ENCODE data around the gene USP44.

Gene USP44

DNA sequence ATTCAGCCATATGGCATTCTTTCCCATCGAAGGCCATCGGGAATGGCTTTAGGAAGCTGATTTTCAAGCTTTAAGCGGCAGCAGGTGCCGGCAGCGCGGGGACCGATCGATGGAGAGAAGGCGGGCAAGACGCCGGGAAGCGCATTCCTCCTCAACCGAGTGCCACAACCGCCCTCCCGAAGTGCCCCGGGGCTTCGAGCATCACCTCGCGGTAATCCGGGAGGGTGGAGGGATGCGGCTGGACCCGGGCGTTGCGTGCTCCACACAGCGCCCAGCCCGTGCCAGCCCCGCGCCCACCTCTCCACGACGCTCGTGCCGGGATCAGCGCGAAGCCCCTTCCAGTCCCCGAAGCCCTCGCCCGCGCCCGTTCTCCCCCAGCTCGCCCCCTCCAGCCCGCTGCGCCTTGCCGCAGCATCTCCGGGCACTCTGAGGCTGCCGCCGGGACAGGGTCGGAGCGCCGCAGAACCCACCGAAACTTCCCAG is 3.2 kb downstream of the USP44 start:
- peak; percentile 58 for DNase-seq (ENCODE audit: low spot score)

DNA sequence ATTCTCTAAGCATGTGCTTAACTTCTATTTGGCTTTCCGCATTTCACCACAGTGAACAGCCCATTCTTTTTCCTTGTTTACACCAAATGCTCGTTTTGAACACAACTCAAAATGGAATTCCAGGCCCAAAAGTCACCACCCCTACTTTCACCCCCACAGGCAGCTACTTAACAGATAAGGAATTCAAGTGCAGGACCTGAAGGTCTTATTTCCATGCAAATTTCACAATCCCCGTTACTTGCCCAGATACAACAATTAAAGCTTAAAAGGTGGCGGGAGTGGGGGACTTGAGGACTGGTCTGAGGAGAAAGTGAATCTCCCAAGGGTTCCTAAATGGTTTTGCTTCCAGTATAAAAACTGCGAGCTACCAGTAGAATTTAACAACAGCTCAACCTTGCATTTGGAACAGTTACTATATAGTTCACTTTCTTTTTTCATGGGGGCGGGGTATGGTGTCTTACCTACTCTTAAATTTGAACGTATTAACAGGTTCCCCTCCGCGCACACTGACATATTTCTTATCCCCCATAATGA is 3.7 kb downstream of the USP44 start:
- peak; percentile 56 for DNase-seq (ENCODE audit: low spot score)

DNA sequence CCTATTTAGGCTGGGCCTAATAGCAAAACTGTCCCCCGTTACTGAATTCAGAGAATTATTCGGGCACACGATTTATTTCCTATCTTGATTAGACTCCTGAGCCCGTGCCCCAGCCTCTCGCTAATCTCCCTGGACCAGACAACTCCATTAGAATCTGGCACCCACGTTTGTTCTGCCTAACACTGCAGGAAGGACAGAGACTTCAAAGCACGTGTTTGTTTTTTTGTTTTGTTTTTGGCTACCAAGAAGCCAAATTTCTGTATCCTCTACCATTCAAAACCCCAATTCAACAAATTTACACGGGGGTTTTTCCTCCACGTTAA is 4.8 kb downstream of the USP44 start:
- DNase-seq (ENCODE audit: low spot score), result no peak

DNA sequence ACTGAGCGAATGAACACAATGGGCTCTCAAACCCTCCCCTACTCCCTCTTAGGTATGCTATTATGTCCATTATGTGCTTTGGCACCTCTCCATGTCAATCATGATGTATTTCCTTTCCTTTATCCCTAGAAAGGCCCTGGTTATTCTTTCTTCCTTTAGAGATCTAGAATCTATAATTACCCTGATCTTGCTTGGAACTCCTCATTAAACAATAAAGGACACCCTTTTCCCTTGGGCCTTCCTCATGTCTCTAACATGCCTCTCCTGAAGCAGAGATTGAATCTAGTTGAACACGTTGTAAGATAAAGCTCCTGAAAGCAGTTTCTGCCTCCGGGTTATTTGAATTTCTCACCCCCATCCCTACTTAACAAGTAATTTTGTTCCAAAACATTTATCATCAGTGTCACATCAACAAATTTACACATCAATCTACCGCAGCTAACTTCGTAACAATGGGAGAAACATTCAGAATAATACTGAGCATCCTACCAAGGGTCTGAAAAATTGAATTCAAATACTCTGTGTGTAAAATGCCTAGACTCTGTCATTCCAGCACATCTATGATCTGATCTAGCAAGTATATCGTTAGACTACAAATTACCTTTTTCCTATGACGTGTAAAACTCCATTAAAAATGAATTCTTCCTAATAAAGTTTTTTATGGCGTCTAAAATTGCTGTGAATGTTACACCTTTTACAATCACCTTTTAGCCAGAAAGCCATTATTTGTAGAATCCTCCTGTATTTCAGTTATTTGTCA is 5.4 kb downstream of the USP44 start:
- no peak for DNase-seq (ENCODE audit: low spot score)

- no peak for DNase-seq (ENCODE audit: low spot score)
Measured at GRCh38 chr12:95545303-95545702, 6.0 kb downstream of the USP44 start.

GRCh38 chr12:95544756-95545155 is 6.5 kb downstream of the USP44 start:
- no peak for DNase-seq (ENCODE audit: low spot score)

GRCh38 chr12:95543305-95543704 is 8.0 kb downstream of the USP44 start:
- DNase-seq (ENCODE audit: low spot score), result no peak

- no peak for DNase-seq (ENCODE audit: low spot score)
Measured at GRCh38 chr12:95541436-95541835, 9.8 kb downstream of the USP44 start.

DNA sequence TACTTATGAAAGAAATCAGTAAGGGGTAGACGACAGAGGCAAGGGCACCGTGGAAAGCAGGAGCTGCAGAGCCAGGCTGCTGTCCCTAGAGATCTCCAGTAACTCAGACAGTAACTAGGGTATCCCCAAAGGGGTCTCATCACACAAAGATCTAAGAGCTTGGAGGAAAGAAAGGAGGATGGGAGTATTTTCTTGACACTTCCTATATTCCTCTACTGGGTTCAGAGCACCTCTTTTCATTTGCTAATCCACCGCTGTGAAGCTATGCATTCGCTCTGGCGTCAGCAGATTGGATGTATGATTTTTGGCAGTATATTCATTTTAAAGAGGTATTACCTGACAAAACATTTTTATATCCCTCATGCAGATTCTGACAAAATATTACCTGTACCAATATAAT is 12.6 kb downstream of the USP44 start:
- no peak for DNase-seq (ENCODE audit: low spot score)

DNA sequence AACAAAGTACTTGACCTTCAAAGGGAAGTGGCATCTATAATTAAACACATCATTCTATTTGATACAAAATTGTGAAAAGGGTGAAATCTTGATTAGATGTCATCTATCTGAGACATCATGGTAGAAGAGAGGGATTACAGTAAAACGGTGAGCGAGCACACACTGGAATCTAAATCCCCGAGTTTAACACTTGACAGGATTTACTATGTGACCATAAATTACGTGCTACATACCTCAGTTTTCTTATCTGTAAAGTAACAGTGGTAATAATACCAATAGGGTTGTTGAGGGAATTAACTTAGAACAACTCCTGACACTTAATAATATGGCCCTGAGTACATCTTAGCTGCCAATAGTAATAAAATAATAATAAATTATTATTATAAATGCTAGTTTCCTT is 13.3 kb downstream of the USP44 start:
- no peak for DNase-seq (ENCODE audit: low spot score)

DNA sequence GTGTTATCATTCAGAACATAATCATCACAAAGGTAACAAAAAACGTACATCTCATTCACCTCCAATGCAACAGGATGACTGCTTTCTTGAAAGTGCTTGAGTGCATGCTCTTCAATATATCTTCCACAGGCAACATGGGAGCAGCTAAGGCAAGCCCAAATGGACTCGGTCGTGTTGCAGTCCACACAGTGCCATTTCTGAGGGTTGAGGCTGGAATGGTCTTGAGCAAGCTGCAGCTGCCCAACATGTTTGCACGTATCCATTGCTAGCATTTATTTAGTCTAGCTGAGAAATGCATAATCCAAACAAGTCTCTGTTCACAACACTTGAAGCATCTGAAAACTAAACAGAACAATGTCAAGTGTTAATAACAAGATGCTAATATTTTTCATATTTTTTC is 17.3 kb downstream of the USP44 start:
- DNase-seq (ENCODE audit: low spot score), result no peak

DNA sequence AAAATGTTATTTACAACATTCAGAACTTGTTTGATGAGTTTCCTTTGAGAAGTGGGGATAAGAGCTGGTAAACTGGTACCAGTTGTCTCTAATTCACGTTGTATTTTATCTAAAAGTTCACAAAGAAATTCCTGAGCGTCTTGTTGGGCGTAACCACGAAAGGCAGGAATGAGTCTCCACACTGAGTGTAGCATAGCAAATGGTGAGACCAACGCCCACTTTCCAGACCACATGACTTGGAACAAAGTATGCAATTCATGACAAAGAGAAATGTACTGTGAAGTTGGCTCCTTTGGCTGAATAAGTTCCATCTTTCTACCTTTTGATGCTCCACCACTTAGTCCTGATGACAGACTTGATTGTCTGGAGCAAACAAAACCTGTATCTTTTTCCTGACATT is 18.4 kb downstream of the USP44 start:
- peak; percentile 47 for DNase-seq (ENCODE audit: low spot score)

- no peak for DNase-seq (ENCODE audit: low spot score)
Measured at GRCh38 chr12:95529693-95530225, 21.5 kb downstream of the USP44 start.

GRCh38 chr12:95528431-95528830 is 22.8 kb downstream of the USP44 start:
- no peak for DNase-seq (ENCODE audit: low spot score)

GRCh38 chr12:95522692-95523091 is 28.6 kb downstream of the USP44 start:
- DNase-seq (ENCODE audit: low spot score), result no peak

- no peak for DNase-seq (ENCODE audit: low spot score)
Measured at GRCh38 chr12:95520816-95521215, 30.5 kb downstream of the USP44 start.

DNA sequence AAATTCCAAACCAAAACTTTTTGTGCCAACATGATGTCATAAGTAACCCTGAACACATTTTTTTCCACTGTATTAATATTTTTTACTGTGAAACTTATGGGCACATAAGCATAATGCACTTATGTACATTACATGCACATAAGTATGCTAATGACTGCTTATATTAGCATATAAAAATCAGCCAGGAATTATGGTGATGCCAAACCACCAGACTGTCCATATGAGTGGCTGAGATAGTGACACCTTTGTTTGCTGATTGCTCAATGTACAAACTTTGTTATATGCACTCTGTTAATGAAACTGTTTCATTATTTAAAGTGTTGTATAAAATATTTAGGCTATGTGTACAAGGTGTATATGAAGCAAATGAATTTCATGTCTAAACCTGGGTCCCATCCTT is 32.3 kb downstream of the USP44 start:
- DNase-seq (ENCODE audit: low spot score), result no peak

- DNase-seq (ENCODE audit: low spot score), result no peak
Measured at GRCh38 chr12:95517246-95517645, 34.0 kb downstream of the USP44 start.

- no peak for DNase-seq (ENCODE audit: low spot score)
Measured at GRCh38 chr12:95516757-95517156, 34.5 kb downstream of the USP44 start.

GRCh38 chr12:95515197-95515596 is 36.1 kb downstream of the USP44 start:
- no peak for DNase-seq (ENCODE audit: low spot score)

GRCh38 chr12:95513599-95513998 is 37.7 kb downstream of the USP44 start:
- no peak for DNase-seq (ENCODE audit: low spot score)

DNA sequence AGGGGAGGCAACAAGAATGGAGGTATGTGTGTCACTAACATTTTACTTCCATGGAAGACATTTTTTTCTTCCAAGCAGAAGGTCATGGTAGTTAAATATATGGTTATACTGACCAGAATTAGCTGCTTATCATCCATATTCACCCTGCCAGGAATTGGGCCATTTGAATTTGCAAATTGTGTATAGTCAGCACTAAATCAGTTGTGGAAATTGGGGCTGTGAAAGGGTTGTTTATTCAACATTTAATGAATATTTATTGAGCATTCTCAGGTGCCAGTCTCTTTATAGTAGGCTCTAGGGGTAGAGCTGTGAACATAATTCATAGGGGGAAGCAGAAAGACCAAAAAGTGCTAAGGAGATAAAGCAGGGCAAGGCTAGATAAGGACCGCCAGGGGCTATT is 39.3 kb downstream of the USP44 start:
- no peak for DNase-seq (ENCODE audit: low spot score)

DNA sequence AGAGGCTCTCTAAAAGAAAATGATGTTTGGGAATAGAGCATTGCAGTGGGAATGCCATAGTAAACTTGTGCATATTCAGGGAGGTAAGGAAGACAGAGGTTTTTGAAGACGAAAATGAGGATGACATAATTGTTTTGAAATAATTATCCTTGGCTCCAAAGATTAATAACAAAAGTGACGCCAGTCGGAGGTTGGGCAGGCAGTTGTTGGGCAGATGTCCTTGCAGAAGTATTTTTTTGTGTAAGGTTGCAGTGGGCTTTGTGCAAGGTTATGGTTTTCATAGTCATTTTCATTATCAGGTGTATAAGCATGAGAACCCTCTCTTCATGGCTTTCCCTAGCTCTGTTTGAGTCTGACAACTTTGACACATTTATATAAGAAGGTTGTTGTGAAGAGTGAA is 42.0 kb downstream of the USP44 start:
- no peak for DNase-seq (ENCODE audit: low spot score)
